ENCODE measurements around the gene NODAL. TPM values are rescaled to one million over a fixed set of nuclear protein-coding genes. Genes with fewer than 3 reads are reported as not detected.

Gene NODAL
- total RNA-seq, 1 experiment from 2014 or later, result not detected

GRCh38 chr10:70445718-70446657 lies 4.5 kb upstream of the NODAL start:
- H3K4me1 ChIP-seq (ENCODE audit: insufficient read depth, low read length, poor library complexity, severe bottlenecking), result peaks cover 2% of the 10 kb centered on the region
- TF ChIP-seq EZH2 (IDR thresholded peaks at IDR 0.05; ENCODE audit: borderline replicate concordance, low read depth, low read length, poor library complexity, severe bottlenecking) (no peak), CTCF (conservative IDR thresholded peaks at IDR 0.05; ENCODE audit: low read depth, low read length) (no peak)
- no peaks in the 10 kb centered on the region for H3K9me3 ChIP-seq (ENCODE audit: low read depth, low read length, poor library complexity, severe bottlenecking)
- intact Hi-C loops (cut with micrococcal nuclease; ENCODE audit: unreplicated experiment), result no loop called here
- no peaks in the 10 kb centered on the region for H3K36me3 ChIP-seq (ENCODE audit: insufficient read depth, low read length, poor library complexity, severe bottlenecking)
- ChIA-PET CTCF (interaction anchor here (0.5 to 0.6 kb wide), 2 partner anchors 91 to 291 kb away, joined by 3 to 4 read pairs; no protein-coding TSS in a partner anchor), POLR2A (ENCODE audit: low non-redundant PET) (interaction anchor here (0.5 kb wide), 1 partner anchor 9 kb away, joined by 5 read pairs; no protein-coding TSS in a partner anchor)
- H3K4me3 ChIP-seq (ENCODE audit: low read depth, low read length, poor library complexity, severe bottlenecking), result no peak overlapping the region
- no TSS peak for BruUV-seq (replicated peaks)
- H3K27ac ChIP-seq (ENCODE audit: low read depth, low read length, poor library complexity, severe bottlenecking), result no peak overlapping the region
- no peak for DNase-seq (ENCODE audit: low spot score)
- peaks cover 15% of the 10 kb centered on the region for H3K27me3 ChIP-seq (replicated peaks; ENCODE audit: insufficient read depth, low read depth, low read length, poor library complexity)

DNA sequence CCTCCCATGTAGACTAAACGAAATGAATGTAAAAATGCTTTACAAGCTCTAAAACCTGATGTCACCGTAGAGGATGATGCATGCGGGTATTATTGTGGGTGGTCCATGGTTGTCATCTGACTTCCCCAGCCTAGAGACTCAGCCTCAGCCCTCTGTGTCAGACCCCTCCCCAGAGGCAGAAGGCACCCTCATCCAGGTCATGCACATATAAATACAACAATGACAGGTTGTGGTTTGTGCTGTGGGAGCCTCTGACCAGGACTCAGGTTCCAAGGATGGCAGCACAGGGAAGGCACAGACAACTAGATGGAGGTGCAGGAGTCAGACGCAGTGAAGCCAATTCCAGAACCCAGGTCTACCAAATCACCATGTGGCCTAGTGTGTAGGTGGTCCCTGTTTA lies 3.3 kb upstream of the NODAL start:
- no peaks in the 10 kb centered on the region for H3K9me3 ChIP-seq (ENCODE audit: low read depth, low read length, poor library complexity, severe bottlenecking)
- no peak for TF ChIP-seq EZH2 (IDR thresholded peaks at IDR 0.05; ENCODE audit: borderline replicate concordance, low read depth, low read length, poor library complexity, severe bottlenecking)
- no peak for TF ChIP-seq CTCF (conservative IDR thresholded peaks at IDR 0.05; ENCODE audit: low read depth, low read length)
- H3K4me3 ChIP-seq (ENCODE audit: low read depth, low read length, poor library complexity, severe bottlenecking), result no peak overlapping the region
- ChIA-PET POLR2A (ENCODE audit: low non-redundant PET) (no interaction called here), CTCF (no interaction called here)
- no TSS peak for BruUV-seq (replicated peaks)
- H3K27ac ChIP-seq (ENCODE audit: low read depth, low read length, poor library complexity, severe bottlenecking), result no peak overlapping the region
- H3K27me3 ChIP-seq (replicated peaks; ENCODE audit: insufficient read depth, low read depth, low read length, poor library complexity), result peaks cover 28% of the 10 kb centered on the region
- H3K36me3 ChIP-seq (ENCODE audit: insufficient read depth, low read length, poor library complexity, severe bottlenecking), result no peaks in the 10 kb centered on the region
- no peak for DNase-seq (ENCODE audit: low spot score)
- H3K4me1 ChIP-seq (ENCODE audit: insufficient read depth, low read length, poor library complexity, severe bottlenecking), result peaks cover 7% of the 10 kb centered on the region
- intact Hi-C loops (cut with micrococcal nuclease; ENCODE audit: unreplicated experiment), result no loop called here

GRCh38 chr10:70442332-70442988 lies 979 bp upstream of the NODAL start:
- H3K27me3 ChIP-seq (replicated peaks; ENCODE audit: insufficient read depth, low read depth, low read length, poor library complexity), result peaks cover 33% of the 10 kb centered on the region
- POLR2A ChIA-PET (ENCODE audit: low non-redundant PET), result no interaction called here
- no peaks in the 10 kb centered on the region for H3K36me3 ChIP-seq (ENCODE audit: insufficient read depth, low read length, poor library complexity, severe bottlenecking)
- DNase-seq (ENCODE audit: low spot score), result no peak
- no peaks in the 10 kb centered on the region for H3K9me3 ChIP-seq (ENCODE audit: low read depth, low read length, poor library complexity, severe bottlenecking)
- H3K4me1 ChIP-seq (ENCODE audit: insufficient read depth, low read length, poor library complexity, severe bottlenecking), result peaks cover 7% of the 10 kb centered on the region
- no peak for TF ChIP-seq CTCF (conservative IDR thresholded peaks at IDR 0.05; ENCODE audit: low read depth, low read length)
- no peak for TF ChIP-seq EZH2 (IDR thresholded peaks at IDR 0.05; ENCODE audit: borderline replicate concordance, low read depth, low read length, poor library complexity, severe bottlenecking)
- no peak overlapping the region for H3K27ac ChIP-seq (ENCODE audit: low read depth, low read length, poor library complexity, severe bottlenecking)
- CTCF ChIA-PET, result no interaction called here
- H3K4me3 ChIP-seq (ENCODE audit: low read depth, low read length, poor library complexity, severe bottlenecking), result no peak overlapping the region
- intact Hi-C loops (cut with micrococcal nuclease; ENCODE audit: unreplicated experiment), result no loop called here
- BruUV-seq (replicated peaks), result no TSS peak

All from A673 (cell line).